Endothelial cell (in vitro differentiated cells): ENCODE data around the gene EHMT1. TPM values are rescaled to one million over a fixed set of nuclear protein-coding genes. Genes with fewer than 3 reads are reported as not detected.
"Not testable (repeated sequence)": the region's sequence is repeated elsewhere in the genome, so short reads cannot be mapped to it uniquely, and the experiment has no call there.

Source experiments
- DNase-seq: peaks from one replicate; pipeline ENCODE4 v3.0.0; 2021; ENCODE audit warnings: low spot score
- H3K27ac Mint-ChIP-seq: one replicate; pipeline ENCODE4 v1.8.0; 2021; ENCODE audit warnings: mixed read lengths, inconsistent platforms; ENCODE audit not compliant: unreplicated experiment
- H3K27me3 Mint-ChIP-seq: one replicate; pipeline ENCODE4 v1.8.0; 2021; ENCODE audit warnings: mild to moderate bottlenecking, moderate library complexity, mixed read lengths, inconsistent platforms; ENCODE audit not compliant: unreplicated experiment
- H3K36me3 Mint-ChIP-seq: one replicate; pipeline ENCODE4 v1.8.0; 2021; ENCODE audit warnings: mild to moderate bottlenecking, low read depth, mixed read lengths, inconsistent platforms; ENCODE audit not compliant: unreplicated experiment
- H3K4me1 Mint-ChIP-seq: one replicate; pipeline ENCODE4 v1.8.0; 2021; ENCODE audit warnings: mild to moderate bottlenecking, mixed read lengths, inconsistent platforms; ENCODE audit not compliant: unreplicated experiment
- H3K4me3 Mint-ChIP-seq: one replicate; pipeline ENCODE4 v1.8.0; 2021; ENCODE audit warnings: mild to moderate bottlenecking, mixed read lengths, inconsistent platforms; ENCODE audit not compliant: unreplicated experiment
- H3K9me3 Mint-ChIP-seq: one replicate; pipeline ENCODE4 v1.8.0; 2021; ENCODE audit warnings: mixed read lengths, inconsistent platforms; ENCODE audit not compliant: unreplicated experiment
- CTCF ChIP-seq: fragments of 200-600 bp; sonication (generic); IDR thresholded peaks from one replicate; pipeline ENCODE4 v1.5.0; 2021; ENCODE audit warnings: antibody characterized with exemption; ENCODE audit not compliant: unreplicated experiment
- total RNA-seq: library from RNA; stranded (reverse); fragmentation: NEBNext Ultra II Directional; extraction: Animal tissue kit (Norgen Biotek cat#: 25700); gene quantifications from one replicate; pipeline ENCODE4 v1.2.1, GENCODE V29; 2021; ENCODE audit not compliant: unreplicated experiment

The EHMT1 gene
- total RNA-seq, 1 donor from 2014 or later = 120 TPM

DNA sequence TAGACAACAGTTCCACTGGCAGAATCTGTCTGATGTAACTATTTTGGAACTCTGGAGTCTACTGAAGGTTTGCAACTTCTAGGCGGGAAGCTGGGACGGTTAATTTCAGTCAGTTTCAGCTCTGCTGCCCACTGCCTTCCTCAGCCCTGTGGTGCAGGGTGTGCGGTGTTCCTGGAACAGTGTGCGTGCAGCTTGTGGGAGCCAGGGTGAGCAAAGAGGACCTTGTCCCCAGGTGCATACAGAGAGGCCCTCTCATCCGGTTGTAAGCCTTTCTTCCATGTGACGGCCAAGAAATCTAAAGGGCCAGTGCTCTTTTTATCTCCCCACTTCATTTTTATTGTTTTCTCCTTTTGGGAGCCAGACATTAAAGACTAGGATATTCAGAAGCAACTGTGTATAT is 114.6 kb downstream of the EHMT1 start:
- no peaks in the 10 kb centered on the region for H3K4me1 Mint-ChIP-seq
- H3K36me3 Mint-ChIP-seq = peaks cover 44% of the 10 kb centered on the region
- H3K9me3 Mint-ChIP-seq = no peaks in the 10 kb centered on the region
- no peak for DNase-seq
- H3K27me3 Mint-ChIP-seq = peaks cover 2% of the 10 kb centered on the region
- no peak overlapping the region for H3K4me3 Mint-ChIP-seq
- H3K27ac Mint-ChIP-seq = no peak overlapping the region
- TF ChIP-seq CTCF = no peak

- peaks cover 46% of the 10 kb centered on the region for H3K36me3 Mint-ChIP-seq
- no peak for TF ChIP-seq CTCF
- peaks cover 2% of the 10 kb centered on the region for H3K27me3 Mint-ChIP-seq
- no peaks in the 10 kb centered on the region for H3K4me1 Mint-ChIP-seq
- no peak for DNase-seq
- H3K27ac Mint-ChIP-seq = no peak overlapping the region
- H3K4me3 Mint-ChIP-seq = no peak overlapping the region
- H3K9me3 Mint-ChIP-seq = no peaks in the 10 kb centered on the region
These were observed 115.4 kb downstream of the EHMT1 start for GRCh38 chr9:137734181-137734580.

DNA sequence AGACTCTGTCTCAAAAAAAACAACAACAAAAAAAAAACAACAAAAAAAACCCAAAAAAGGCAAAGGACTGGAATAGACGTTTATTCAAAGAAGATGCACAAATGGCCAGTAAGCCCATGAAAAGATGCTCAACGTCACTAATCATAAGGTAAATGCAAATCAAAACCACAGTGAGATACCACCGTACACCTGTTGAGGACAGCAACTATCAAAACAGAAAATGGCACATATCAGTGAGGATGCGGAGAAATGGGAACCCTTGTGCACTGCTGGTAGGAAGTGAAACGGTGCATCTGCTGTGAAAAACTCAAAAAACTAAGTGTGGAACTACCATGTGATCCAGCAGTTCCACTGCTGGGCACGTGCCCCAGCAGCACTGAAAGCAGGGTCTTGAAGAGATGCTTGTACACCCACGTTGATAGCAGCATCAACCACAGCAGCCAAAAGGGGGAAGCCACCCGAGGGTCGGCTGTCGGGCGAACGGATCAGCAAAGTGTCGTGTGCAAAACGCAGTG is 119.4 kb downstream of the EHMT1 start:
- not testable (repeated sequence) for H3K27ac Mint-ChIP-seq, H3K4me1 Mint-ChIP-seq, DNase-seq, H3K4me3 Mint-ChIP-seq, H3K9me3 Mint-ChIP-seq
- peaks cover 13% of the 10 kb centered on the region for H3K27me3 Mint-ChIP-seq
- H3K36me3 Mint-ChIP-seq = peaks cover 33% of the 10 kb centered on the region

- no peak overlapping the region for H3K27ac Mint-ChIP-seq
- H3K9me3 Mint-ChIP-seq = no peaks in the 10 kb centered on the region
- TF ChIP-seq CTCF = no peak
- H3K27me3 Mint-ChIP-seq = peaks cover 13% of the 10 kb centered on the region
- no peak for DNase-seq
- H3K4me1 Mint-ChIP-seq = no peaks in the 10 kb centered on the region
- no peak overlapping the region for H3K4me3 Mint-ChIP-seq
- peaks cover 32% of the 10 kb centered on the region for H3K36me3 Mint-ChIP-seq
These were observed 119.9 kb downstream of the EHMT1 start for GRCh38 chr9:137738703-137739102.

DNA sequence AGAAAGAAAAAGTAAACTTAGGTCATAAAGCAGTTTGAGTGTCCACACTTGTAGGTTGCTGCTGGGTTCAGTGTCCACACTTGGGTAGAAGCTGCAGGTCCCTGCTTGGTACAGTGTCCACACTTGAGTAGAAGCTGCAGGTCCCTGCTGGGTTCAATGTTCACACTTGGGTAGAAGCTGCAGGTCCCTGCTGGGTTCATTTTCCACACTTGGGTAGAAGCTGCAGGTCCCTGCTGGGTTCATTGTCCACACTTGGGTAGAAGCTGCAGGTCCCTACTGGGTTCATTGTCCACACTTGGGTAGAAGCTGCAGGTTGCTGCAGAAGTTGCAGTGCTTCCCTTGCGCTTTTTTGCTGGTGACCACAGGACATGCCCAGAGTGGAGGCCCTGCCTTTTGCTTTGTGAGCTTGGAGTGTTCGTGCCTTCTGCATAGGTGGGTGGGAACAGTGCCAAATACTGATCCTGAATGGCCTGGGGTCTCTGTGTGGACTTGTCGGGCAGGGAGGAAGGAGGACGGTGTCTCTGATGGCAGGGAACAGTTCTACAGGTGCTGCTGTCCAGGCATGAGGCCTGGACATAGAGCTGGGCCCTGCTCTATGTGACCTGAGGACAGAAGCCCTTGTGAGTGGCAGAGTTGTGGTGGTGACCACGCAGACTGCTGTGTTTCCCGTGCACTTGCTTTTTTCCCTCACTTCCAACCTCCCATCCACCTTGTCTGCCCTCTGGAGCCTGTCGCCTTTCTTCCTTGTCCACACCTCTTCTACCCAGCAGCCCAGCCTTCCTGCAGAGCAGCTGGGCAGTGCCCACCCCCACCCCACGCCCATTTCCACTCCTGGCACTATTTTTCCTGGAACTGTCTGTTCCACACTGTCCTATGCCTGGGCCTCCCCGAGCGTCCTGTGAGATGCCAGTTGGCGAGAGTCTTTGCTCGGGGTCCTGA is 120.8 kb downstream of the EHMT1 start:
- peaks cover 31% of the 10 kb centered on the region for H3K36me3 Mint-ChIP-seq
- no peak overlapping the region for H3K4me3 Mint-ChIP-seq
- no peaks in the 10 kb centered on the region for H3K9me3 Mint-ChIP-seq
- H3K27ac Mint-ChIP-seq = no peak overlapping the region
- no peak for TF ChIP-seq CTCF
- peaks cover 13% of the 10 kb centered on the region for H3K27me3 Mint-ChIP-seq
- H3K4me1 Mint-ChIP-seq = no peaks in the 10 kb centered on the region
- DNase-seq = no peak
